ENCODE results near the gene REC8. TPM values are rescaled to one million over a fixed set of nuclear protein-coding genes. Genes with fewer than 3 reads are reported as not detected.

Gene REC8
- total and polyA plus RNA-seq, 2 of the 13 experiments (the other 11 are each of a cell fraction or from before 2014, with no cell fraction given): 3.4 to 14.7 TPM

GRCh38 chr14:24136684-24137528, 35.0 kb upstream of the REC8 start (continued):
- TF ChIP-seq, protein P1, sequence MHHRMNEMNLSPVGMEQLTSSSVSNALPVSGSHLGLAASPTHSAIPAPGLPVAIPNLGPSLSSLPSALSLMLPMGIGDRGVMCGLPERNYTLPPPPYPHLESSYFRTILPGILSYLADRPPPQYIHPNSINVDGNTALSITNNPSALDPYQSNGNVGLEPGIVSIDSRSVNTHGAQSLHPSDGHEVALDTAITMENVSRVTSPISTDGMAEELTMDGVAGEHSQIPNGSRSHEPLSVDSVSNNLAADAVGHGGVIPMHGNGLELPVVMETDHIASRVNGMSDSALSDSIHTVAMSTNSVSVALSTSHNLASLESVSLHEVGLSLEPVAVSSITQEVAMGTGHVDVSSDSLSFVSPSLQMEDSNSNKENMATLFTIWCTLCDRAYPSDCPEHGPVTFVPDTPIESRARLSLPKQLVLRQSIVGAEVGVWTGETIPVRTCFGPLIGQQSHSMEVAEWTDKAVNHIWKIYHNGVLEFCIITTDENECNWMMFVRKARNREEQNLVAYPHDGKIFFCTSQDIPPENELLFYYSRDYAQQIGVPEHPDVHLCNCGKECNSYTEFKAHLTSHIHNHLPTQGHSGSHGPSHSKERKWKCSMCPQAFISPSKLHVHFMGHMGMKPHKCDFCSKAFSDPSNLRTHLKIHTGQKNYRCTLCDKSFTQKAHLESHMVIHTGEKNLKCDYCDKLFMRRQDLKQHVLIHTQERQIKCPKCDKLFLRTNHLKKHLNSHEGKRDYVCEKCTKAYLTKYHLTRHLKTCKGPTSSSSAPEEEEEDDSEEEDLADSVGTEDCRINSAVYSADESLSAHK (CRISPR knock-in tag; IDR thresholded peaks at IDR 0.05; ENCODE audit: borderline replicate concordance): no peak
- TF ChIP-seq NBN (conservative IDR thresholded peaks at IDR 0.05) (0 out of 2 replicates have a peak, but pooled peaks have one; percentile 55), BORCS8-MEF2B (CRISPR knock-in tag; IDR thresholded peaks at IDR 0.05) (peak; percentile 61), SNAPC2 (CRISPR knock-in tag; IDR thresholded peaks at IDR 0.05) (no peak; the same call in 1 of the 2 replicates), PAF1 (CRISPR knock-in tag; IDR thresholded peaks at IDR 0.05) (peak; percentile 84), ZNF639 (CRISPR knock-in tag; conservative IDR thresholded peaks at IDR 0.05) (no peak), ZKSCAN5 (CRISPR knock-in tag; IDR thresholded peaks at IDR 0.05) (peak; percentile 87), ZNF3 (CRISPR knock-in tag; IDR thresholded peaks at IDR 0.05) (no peak)
- TF ChIP-seq, protein P2, sequence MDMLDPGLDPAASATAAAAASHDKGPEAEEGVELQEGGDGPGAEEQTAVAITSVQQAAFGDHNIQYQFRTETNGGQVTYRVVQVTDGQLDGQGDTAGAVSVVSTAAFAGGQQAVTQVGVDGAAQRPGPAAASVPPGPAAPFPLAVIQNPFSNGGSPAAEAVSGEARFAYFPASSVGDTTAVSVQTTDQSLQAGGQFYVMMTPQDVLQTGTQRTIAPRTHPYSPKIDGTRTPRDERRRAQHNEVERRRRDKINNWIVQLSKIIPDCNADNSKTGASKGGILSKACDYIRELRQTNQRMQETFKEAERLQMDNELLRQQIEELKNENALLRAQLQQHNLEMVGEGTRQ (IDR thresholded peaks at IDR 0.05; ENCODE audit: low read depth, low read length): 0 out of 2 replicates have a peak, but pooled peaks have one; percentile 6
- TF ChIP-seq, protein P2 (CRISPR knock-in tag; IDR thresholded peaks at IDR 0.05; ENCODE audit: borderline replicate concordance): no peak
- TF ChIP-seq, protein P3, sequence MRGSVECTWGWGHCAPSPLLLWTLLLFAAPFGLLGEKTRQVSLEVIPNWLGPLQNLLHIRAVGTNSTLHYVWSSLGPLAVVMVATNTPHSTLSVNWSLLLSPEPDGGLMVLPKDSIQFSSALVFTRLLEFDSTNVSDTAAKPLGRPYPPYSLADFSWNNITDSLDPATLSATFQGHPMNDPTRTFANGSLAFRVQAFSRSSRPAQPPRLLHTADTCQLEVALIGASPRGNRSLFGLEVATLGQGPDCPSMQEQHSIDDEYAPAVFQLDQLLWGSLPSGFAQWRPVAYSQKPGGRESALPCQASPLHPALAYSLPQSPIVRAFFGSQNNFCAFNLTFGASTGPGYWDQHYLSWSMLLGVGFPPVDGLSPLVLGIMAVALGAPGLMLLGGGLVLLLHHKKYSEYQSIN (CRISPR knock-in tag; IDR thresholded peaks at IDR 0.05; ENCODE audit: borderline replicate concordance): no peak
- TF ChIP-seq, protein P4, sequence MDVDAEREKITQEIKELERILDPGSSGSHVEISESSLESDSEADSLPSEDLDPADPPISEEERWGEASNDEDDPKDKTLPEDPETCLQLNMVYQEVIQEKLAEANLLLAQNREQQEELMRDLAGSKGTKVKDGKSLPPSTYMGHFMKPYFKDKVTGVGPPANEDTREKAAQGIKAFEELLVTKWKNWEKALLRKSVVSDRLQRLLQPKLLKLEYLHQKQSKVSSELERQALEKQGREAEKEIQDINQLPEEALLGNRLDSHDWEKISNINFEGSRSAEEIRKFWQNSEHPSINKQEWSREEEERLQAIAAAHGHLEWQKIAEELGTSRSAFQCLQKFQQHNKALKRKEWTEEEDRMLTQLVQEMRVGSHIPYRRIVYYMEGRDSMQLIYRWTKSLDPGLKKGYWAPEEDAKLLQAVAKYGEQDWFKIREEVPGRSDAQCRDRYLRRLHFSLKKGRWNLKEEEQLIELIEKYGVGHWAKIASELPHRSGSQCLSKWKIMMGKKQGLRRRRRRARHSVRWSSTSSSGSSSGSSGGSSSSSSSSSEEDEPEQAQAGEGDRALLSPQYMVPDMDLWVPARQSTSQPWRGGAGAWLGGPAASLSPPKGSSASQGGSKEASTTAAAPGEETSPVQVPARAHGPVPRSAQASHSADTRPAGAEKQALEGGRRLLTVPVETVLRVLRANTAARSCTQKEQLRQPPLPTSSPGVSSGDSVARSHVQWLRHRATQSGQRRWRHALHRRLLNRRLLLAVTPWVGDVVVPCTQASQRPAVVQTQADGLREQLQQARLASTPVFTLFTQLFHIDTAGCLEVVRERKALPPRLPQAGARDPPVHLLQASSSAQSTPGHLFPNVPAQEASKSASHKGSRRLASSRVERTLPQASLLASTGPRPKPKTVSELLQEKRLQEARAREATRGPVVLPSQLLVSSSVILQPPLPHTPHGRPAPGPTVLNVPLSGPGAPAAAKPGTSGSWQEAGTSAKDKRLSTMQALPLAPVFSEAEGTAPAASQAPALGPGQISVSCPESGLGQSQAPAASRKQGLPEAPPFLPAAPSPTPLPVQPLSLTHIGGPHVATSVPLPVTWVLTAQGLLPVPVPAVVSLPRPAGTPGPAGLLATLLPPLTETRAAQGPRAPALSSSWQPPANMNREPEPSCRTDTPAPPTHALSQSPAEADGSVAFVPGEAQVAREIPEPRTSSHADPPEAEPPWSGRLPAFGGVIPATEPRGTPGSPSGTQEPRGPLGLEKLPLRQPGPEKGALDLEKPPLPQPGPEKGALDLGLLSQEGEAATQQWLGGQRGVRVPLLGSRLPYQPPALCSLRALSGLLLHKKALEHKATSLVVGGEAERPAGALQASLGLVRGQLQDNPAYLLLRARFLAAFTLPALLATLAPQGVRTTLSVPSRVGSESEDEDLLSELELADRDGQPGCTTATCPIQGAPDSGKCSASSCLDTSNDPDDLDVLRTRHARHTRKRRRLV (CRISPR knock-in tag; IDR thresholded peaks at IDR 0.05): no peak; the same call in 1 of the 2 replicates
- TF ChIP-seq, protein P5, sequence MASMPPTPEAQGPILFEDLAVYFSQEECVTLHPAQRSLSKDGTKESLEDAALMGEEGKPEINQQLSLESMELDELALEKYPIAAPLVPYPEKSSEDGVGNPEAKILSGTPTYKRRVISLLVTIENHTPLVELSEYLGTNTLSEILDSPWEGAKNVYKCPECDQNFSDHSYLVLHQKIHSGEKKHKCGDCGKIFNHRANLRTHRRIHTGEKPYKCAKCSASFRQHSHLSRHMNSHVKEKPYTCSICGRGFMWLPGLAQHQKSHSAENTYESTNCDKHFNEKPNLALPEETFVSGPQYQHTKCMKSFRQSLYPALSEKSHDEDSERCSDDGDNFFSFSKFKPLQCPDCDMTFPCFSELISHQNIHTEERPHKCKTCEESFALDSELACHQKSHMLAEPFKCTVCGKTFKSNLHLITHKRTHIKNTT (CRISPR knock-in tag; IDR thresholded peaks at IDR 0.05): no peak

Data from HepG2 (cell line).